NCI-H1048 (cell line): Measurements from ENCODE around the gene ARMH3.
"Not testable (repeated sequence)": the region's sequence is repeated elsewhere in the genome, so short reads cannot be mapped to it uniquely, and the experiment has no call there.

Experiments
- DNase-seq: peaks from one replicate; lab custom pipeline; 2025; lab: John Stamatoyannopoulos, UW

ARMH3 gene

GRCh38 chr10:102055647-102056419 is at the start of gene ARMH3:
Gene ARMH3 (minus strand): TSS chr10:102056173. CDS start chr10:102040114, 16,059 bp downstream.
- peak; percentile 85 for DNase-seq

- no peak for DNase-seq
Measured at GRCh38 chr10:102102421-102102820, 46.4 kb upstream of the ARMH3 start.

- no peak for DNase-seq
Measured at GRCh38 chr10:102101152-102101551, 45.2 kb upstream of the ARMH3 start.

GRCh38 chr10:102096449-102096848 is 40.5 kb upstream of the ARMH3 start:
- DNase-seq, result no peak

GRCh38 chr10:102090772-102091171 is 34.8 kb upstream of the ARMH3 start:
- no peak for DNase-seq

GRCh38 chr10:102086196-102086595 is 30.2 kb upstream of the ARMH3 start:
- DNase-seq, result no peak

- DNase-seq, result no peak
Measured at GRCh38 chr10:102085336-102085735, 29.4 kb upstream of the ARMH3 start.

GRCh38 chr10:102083541-102083940 is 27.6 kb upstream of the ARMH3 start:
- no peak for DNase-seq

- DNase-seq, result peak; percentile 57
Measured at GRCh38 chr10:102072673-102073527, 16.9 kb upstream of the ARMH3 start.

GRCh38 chr10:102069071-102069470 is 13.1 kb upstream of the ARMH3 start:
- no peak for DNase-seq

GRCh38 chr10:102068216-102068615 is 12.2 kb upstream of the ARMH3 start:
- DNase-seq, result no peak

- no peak for DNase-seq
Measured at GRCh38 chr10:102067091-102067916, 11.3 kb upstream of the ARMH3 start.

- DNase-seq, result no peak
Measured at GRCh38 chr10:102066399-102067088, 10.6 kb upstream of the ARMH3 start.

GRCh38 chr10:102065561-102066398 is 9.8 kb upstream of the ARMH3 start:
- no peak for DNase-seq

- peak; percentile 81 for DNase-seq
Measured at GRCh38 chr10:102064868-102065560, 9.0 kb upstream of the ARMH3 start, which contains the start of gene HPS6. Gene HPS6 (plus strand): TSS chr10:102065349. CDS start chr10:102065475, 126 bp downstream.

- DNase-seq, result no peak
Measured at GRCh38 chr10:102064503-102064867, 8.5 kb upstream of the ARMH3 start.

- DNase-seq, result no peak
Measured at GRCh38 chr10:102059987-102060386, 4.0 kb upstream of the ARMH3 start.

GRCh38 chr10:102054881-102055646 is 909 bp downstream of the ARMH3 start:
- not testable (repeated sequence) for DNase-seq

GRCh38 chr10:102046095-102046494 is 9.9 kb downstream of the ARMH3 start:
- no peak for DNase-seq
